H9 (cell line): ENCODE data around the gene PRKAR2A. TPM values are rescaled to one million over a fixed set of nuclear protein-coding genes. Genes with fewer than 3 reads are reported as not detected.
"Not testable (repeated sequence)": the region's sequence is repeated elsewhere in the genome, so short reads cannot be mapped to it uniquely, and the experiment has no call there.

Experiments
- DNase-seq: peaks from one replicate; pipeline ENCODE4 v3.0.0-alpha.2; 2017
- H2AFZ ChIP-seq: one replicate; pipeline ENCODE4 v1.6.1; 2013; ENCODE audit warnings: mild to moderate bottlenecking, low read length, control low read depth, moderate library complexity
- H2AK5ac ChIP-seq: 2 replicates; pipeline ENCODE4 v1.6.1; 2013; ENCODE audit warnings: low read length, control low read depth, mixed read lengths; ENCODE audit not compliant: insufficient read length
- H2BK120ac ChIP-seq: one replicate; pipeline ENCODE4 v1.6.1; 2013; ENCODE audit warnings: low read depth, mild to moderate bottlenecking, low read length, control low read depth, inconsistent platforms; ENCODE audit not compliant: poor library complexity, severe bottlenecking
- H2BK12ac ChIP-seq: 2 replicates; pipeline ENCODE4 v1.6.1; 2013; ENCODE audit warnings: low read length, control low read depth, mixed read lengths, low read depth; ENCODE audit not compliant: insufficient read length
- H2BK15ac ChIP-seq: 2 replicates; pipeline ENCODE4 v1.6.1; 2013; ENCODE audit warnings: low read depth, low read length, control low read depth
- H2BK20ac ChIP-seq: one replicate; pipeline ENCODE4 v1.6.1; 2013; ENCODE audit warnings: low read depth, mild to moderate bottlenecking, low read length, control low read depth, inconsistent platforms; ENCODE audit not compliant: poor library complexity, severe bottlenecking
- H2BK5ac ChIP-seq: 2 replicates; pipeline ENCODE4 v1.6.1; 2013; ENCODE audit warnings: low read length, control low read depth, mixed read lengths; ENCODE audit not compliant: insufficient read length
- H3K14ac ChIP-seq: 2 replicates; pipeline ENCODE4 v1.6.1; 2013; ENCODE audit warnings: low read length, control low read depth; ENCODE audit not compliant: insufficient read depth
- H3K18ac ChIP-seq: 2 replicates; pipeline ENCODE4 v1.6.1; 2013; ENCODE audit warnings: low read depth, mild to moderate bottlenecking, mixed read lengths, low read length, control low read depth; ENCODE audit not compliant: insufficient read length
- H3K23ac ChIP-seq: 2 replicates; pipeline ENCODE4 v1.6.1; 2013; ENCODE audit warnings: low read length, control low read depth, mixed read lengths, low read depth; ENCODE audit not compliant: insufficient read length
- H3K23me2 ChIP-seq: 2 replicates; pipeline ENCODE4 v1.6.1; 2013; ENCODE audit warnings: low read depth, mild to moderate bottlenecking, mixed read lengths, low read length, control low read depth; ENCODE audit not compliant: insufficient read length, poor library complexity, severe bottlenecking
- H3K27ac ChIP-seq: 2 replicates; pipeline ENCODE4 v1.5.1; 2013; ENCODE audit warnings: low read length, control low read depth, mixed read lengths, low read depth; ENCODE audit not compliant: insufficient read length
- H3K27me3 ChIP-seq: 2 replicates; pipeline ENCODE4 v1.6.1; 2013; ENCODE audit warnings: low read length, control low read depth, inconsistent platforms; ENCODE audit not compliant: insufficient read depth
- H3K4ac ChIP-seq: 2 replicates; pipeline ENCODE4 v1.6.1; 2013; ENCODE audit warnings: low read depth, mild to moderate bottlenecking, control low read depth, inconsistent platforms, low read length, moderate library complexity
- H3K4me1 ChIP-seq: 2 replicates; pipeline ENCODE4 v1.6.1; 2013; ENCODE audit warnings: low read length, control low read depth, inconsistent platforms; ENCODE audit not compliant: insufficient read depth
- H3K4me2 ChIP-seq: 2 replicates; pipeline ENCODE4 v1.6.1; 2013; ENCODE audit warnings: low read length, control low read depth, mixed read lengths; ENCODE audit not compliant: insufficient read length, insufficient read depth
- H3K56ac ChIP-seq: 2 replicates; pipeline ENCODE4 v1.6.1; 2013; ENCODE audit warnings: low read depth, mild to moderate bottlenecking, mixed read lengths, low read length, control low read depth; ENCODE audit not compliant: insufficient read length
- H3K79me1 ChIP-seq: 2 replicates; pipeline ENCODE4 v1.6.1; 2013; ENCODE audit warnings: low read depth, mild to moderate bottlenecking, moderate library complexity, low read length, control low read depth, inconsistent platforms; ENCODE audit not compliant: insufficient read depth, poor library complexity, severe bottlenecking
- H3K79me2 ChIP-seq: 2 replicates; pipeline ENCODE4 v1.6.1; 2013; ENCODE audit warnings: low read length, control low read depth, inconsistent platforms; ENCODE audit not compliant: insufficient read depth
- H3K9ac ChIP-seq: 2 replicates; pipeline ENCODE4 v1.6.1; 2013; ENCODE audit warnings: low read length, control low read depth, mixed read lengths; ENCODE audit not compliant: insufficient read length; ENCODE audit errors: extremely low read depth
- H3K9me3 ChIP-seq: one replicate; pipeline ENCODE4 v1.6.1; 2013; ENCODE audit warnings: low read depth, low read length, inconsistent platforms; ENCODE audit not compliant: control insufficient read depth
- H3T11ph ChIP-seq: one replicate; pipeline ENCODE4 v1.6.1; 2013; ENCODE audit warnings: mild to moderate bottlenecking, low read length, control low read depth, inconsistent platforms
- H4K20me1 ChIP-seq: one replicate; pipeline ENCODE4 v1.6.1; 2013; ENCODE audit not compliant: control insufficient read depth, insufficient read length, insufficient read depth
- H4K5ac ChIP-seq: 2 replicates; pipeline ENCODE4 v1.6.1; 2013; ENCODE audit warnings: low read depth, mild to moderate bottlenecking, mixed read lengths, low read length, control low read depth; ENCODE audit not compliant: insufficient read length
- H4K8ac ChIP-seq: replicated peaks from 2 replicates; pipeline ENCODE4 v1.6.1; 2013; ENCODE audit warnings: low read length, control low read depth, mixed read lengths, low read depth; ENCODE audit not compliant: insufficient read length
- H4K91ac ChIP-seq: 2 replicates; pipeline ENCODE4 v1.6.1; 2013; ENCODE audit warnings: low read depth, mild to moderate bottlenecking, moderate library complexity, mixed read lengths, low read length, control low read depth; ENCODE audit not compliant: insufficient read length
- H3K27ac Mint-ChIP-seq, 3 experiments: 2 replicates in 2 of 3; 3 replicates in 1 of 3; pipeline ENCODE4 v1.8.0; 2020 to 2021; ENCODE audit warnings: mixed read lengths in 3 of 3, mild to moderate bottlenecking in 1 of 3, moderate library complexity in 1 of 3
- H3K27me3 Mint-ChIP-seq: 2 replicates; pipeline ENCODE4 v1.8.0; 2021; ENCODE audit warnings: low read depth, mild to moderate bottlenecking, moderate library complexity, mixed read lengths
- H3K36me3 Mint-ChIP-seq, 3 experiments: 2 replicates in 2 of 3; 3 replicates in 1 of 3; pipeline ENCODE4 v1.8.0; 2020 to 2021; ENCODE audit warnings: low read depth in 3 of 3, mixed read lengths in 3 of 3; ENCODE audit not compliant: insufficient read depth in 1 of 3
- H3K4me1 Mint-ChIP-seq, 2 experiments: 2 replicates each; pipeline ENCODE4 v1.8.0; 2020; ENCODE audit warnings: mixed read lengths in 2 of 2
- H3K4me3 Mint-ChIP-seq, 2 experiments: 2 replicates in 1 of 2; 3 replicates in 1 of 2; pipeline ENCODE4 v1.8.0; 2020 to 2021; ENCODE audit warnings: mild to moderate bottlenecking in 2 of 2, mixed read lengths in 2 of 2, moderate library complexity in 1 of 2
- H3K9me3 Mint-ChIP-seq, 2 experiments: 2 replicates in 1 of 2; 3 replicates in 1 of 2; pipeline ENCODE4 v1.8.0; 2020; ENCODE audit warnings: mild to moderate bottlenecking in 2 of 2, mixed read lengths in 2 of 2, moderate library complexity in 1 of 2
- WGBS: extraction: QIAGEN DNeasy Blood & Tissue Kit; methylation state at CpG from one replicate; pipeline ENCODE4 v1.1.7; 2013; ENCODE audit warnings: missing lambda C conversion rate, low lambda C conversion rate, mixed read lengths; ENCODE audit not compliant: insufficient read length; ENCODE audit errors: extremely low coverage; 5-methylcytosine and 5-hydroxymethylcytosine counted together
- total RNA-seq: library from RNA; stranded (reverse); gene quantifications from 2 replicates; pipeline ENCODE4 v1.2.1, GENCODE V29; 2021

PRKAR2A gene
- total RNA-seq, 1 experiment from 2014 or later, result 39.1 TPM

GRCh38 chr3:48827874-48828273 lies 19.8 kb downstream of the PRKAR2A start:
- DNase-seq, H4K5ac ChIP-seq, H2BK12ac ChIP-seq, H3K56ac ChIP-seq, H3K9ac ChIP-seq, H3K4ac ChIP-seq, H3K9me3 Mint-ChIP-seq, H3K14ac ChIP-seq, H3K27me3 ChIP-seq, H3K27ac Mint-ChIP-seq, H3K9me3 ChIP-seq, H3K23ac ChIP-seq, H3K18ac ChIP-seq, H2BK20ac ChIP-seq, H4K8ac ChIP-seq, H3K4me1 ChIP-seq, H3K4me2 ChIP-seq, H2AFZ ChIP-seq, H4K91ac ChIP-seq, H2AK5ac ChIP-seq, H3K4me1 Mint-ChIP-seq, H3K27ac ChIP-seq, H2BK120ac ChIP-seq, H4K20me1 ChIP-seq, H3K27me3 Mint-ChIP-seq, H3K4me3 Mint-ChIP-seq, H3T11ph ChIP-seq, H2BK5ac ChIP-seq, H3K79me1 ChIP-seq, H3K36me3 Mint-ChIP-seq, H3K79me2 ChIP-seq, H3K23me2 ChIP-seq, H2BK15ac ChIP-seq: not testable (repeated sequence)
- no CpG with 5 or more reads among the region's 10 CpGs for WGBS
